ENCODE results near the gene RNF175.

RNF175 gene

DNA sequence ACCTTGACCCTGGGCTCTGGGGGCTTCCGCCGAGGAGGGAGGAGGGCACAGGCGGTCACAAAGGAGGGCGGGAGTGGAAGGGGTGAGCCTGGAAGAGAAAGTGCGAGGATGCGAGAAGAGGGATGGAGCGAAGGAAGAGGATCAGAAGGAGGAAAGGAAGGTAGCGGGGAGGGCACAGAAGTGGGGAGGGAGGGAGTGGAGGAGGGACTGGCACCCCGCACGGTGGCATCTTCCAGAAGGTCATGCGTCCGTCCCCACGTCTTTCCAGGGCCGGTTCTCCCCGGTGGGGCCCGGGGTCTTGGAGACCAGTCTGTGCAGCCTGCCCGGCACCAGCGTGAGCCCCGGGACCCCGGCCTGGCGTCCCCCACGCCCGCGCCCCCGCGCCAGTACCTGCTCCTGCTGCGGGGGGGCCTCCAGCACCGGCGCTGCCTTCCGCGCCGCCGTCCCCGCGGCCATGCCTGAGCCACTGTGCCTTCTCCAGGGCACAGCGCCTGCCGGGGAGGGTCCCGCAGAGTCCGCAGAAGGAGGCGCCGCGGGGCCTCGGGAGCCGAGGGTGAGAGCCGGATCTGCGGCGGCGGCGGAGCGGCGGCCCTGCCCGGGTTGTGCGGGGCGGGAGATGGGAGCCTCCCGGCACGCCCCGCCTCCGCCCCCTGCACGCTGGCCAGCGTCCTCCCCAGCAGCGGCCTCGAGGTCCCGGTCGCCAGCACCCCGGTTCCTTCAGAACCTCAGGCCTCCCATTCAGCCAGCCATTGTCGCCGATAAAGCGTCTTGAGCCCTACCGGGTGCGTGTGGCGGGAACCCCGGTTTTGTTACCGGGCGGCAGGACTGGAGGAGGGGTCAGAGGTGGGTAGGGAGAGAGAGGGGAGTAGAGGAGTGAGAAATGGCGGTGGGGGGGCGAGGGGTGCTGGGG is at the start of gene RNF175:
RNF175 (minus strand) TSS at position 618 of the 910 bp plus-strand sequence; CDS start at position 456, 162 bp downstream.
- DNase-seq (ENCODE audit: low read depth in 2 of 2), result peak in 1 of 2 donors; percentile 6

DNA sequence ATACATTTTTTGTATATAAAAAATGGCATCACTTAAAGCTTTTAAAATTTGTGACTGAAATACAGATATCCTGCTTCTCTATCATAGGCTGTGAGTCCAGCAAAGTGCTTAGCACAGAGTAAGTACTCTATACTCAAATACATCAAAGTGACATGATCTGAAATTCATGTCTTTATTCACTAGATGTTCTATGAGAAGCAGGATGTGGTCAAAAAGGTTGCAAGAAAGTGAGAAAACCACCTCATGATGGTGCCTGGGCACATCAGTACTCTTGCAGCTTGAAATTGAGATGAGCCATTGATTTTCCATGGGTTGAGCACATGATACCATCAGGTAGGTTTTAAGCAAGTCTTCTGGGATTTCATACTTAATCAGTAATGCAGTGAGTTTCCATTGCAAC is 49.5 kb upstream of the RNF175 start:
- no peak for DNase-seq (ENCODE audit: low read depth in 2 of 2)

DNA sequence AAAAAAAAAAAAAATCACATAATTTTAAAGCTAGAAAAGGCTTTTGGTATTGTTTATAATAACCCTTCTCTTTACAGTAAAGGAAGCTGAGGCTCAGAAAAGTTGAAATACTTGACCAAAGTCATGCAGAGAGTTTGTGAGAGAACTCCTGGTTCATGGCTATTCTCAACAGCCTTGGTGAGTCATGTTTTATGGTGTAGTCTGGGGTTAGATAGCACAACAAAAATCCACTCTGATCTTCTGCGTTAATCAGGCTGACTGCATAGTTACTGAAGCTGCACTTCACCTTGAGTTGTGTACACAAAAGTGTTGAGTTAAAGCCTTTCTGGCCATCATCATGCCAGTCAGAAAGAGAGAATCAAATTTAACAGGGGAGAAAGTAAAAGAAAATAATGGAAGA is 48.4 kb upstream of the RNF175 start:
- DNase-seq (ENCODE audit: low read depth in 2 of 2), result no peak

DNA sequence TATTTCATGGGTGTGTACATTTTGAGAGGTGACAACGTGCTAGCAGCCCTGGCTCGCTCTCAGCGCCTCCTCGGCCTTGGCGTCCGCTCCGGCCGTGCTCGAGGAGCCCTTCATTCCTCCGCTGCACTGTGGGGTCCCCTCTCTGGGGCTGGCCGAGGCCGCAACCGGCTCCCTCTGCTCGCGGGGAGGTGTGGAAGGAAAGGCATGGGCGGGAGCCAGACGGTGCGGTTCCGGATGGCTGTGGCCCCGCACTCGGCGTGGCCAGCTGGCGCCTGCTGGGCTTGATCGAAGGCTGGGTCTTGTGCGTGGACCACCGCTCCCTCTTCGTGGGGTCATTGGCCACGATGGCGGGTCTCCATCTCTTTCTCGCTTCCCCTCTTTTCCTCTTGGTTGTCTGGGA is 46.2 kb upstream of the RNF175 start:
- DNase-seq (ENCODE audit: low read depth in 2 of 2), result no peak

DNA sequence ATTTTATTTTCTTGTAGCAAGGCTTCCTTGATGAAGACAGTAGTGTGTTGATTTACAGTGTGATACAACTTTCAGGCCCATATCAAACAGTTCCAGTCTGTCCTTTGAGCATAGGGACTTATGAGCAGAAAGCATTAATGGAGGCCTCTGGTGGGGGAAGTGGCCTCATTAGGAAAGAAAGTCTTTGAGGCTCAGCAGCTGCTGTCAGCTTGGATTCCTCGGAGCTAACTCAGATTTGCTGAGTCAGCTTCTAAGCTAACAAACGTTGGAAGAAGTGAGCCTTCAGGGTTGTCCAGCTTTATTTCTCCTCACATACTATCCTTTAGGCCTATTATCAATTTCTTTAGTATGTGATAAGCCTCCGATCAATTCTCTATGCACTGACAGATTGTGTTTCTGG is 44.9 kb upstream of the RNF175 start:
- no peak for DNase-seq (ENCODE audit: low read depth in 2 of 2)

DNA sequence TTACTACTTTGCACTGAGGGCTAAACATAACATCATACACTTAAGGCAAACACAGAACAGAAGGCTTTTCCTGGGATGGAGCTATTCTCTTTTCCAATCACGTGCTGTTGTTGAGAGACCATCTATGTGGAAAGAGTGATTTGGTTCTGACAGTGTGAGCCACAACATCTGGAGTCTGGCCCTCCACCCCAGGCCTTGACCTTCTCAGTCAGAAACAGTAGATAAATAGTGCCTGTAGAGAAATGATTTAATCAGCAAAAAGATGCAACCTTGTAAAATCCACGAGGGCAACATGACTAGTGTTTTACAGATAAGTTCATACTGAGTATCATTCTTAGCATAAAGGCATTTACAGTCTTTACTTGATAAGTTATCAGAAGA is 39.9 kb upstream of the RNF175 start:
- DNase-seq (ENCODE audit: low read depth in 2 of 2), result no peak

DNA sequence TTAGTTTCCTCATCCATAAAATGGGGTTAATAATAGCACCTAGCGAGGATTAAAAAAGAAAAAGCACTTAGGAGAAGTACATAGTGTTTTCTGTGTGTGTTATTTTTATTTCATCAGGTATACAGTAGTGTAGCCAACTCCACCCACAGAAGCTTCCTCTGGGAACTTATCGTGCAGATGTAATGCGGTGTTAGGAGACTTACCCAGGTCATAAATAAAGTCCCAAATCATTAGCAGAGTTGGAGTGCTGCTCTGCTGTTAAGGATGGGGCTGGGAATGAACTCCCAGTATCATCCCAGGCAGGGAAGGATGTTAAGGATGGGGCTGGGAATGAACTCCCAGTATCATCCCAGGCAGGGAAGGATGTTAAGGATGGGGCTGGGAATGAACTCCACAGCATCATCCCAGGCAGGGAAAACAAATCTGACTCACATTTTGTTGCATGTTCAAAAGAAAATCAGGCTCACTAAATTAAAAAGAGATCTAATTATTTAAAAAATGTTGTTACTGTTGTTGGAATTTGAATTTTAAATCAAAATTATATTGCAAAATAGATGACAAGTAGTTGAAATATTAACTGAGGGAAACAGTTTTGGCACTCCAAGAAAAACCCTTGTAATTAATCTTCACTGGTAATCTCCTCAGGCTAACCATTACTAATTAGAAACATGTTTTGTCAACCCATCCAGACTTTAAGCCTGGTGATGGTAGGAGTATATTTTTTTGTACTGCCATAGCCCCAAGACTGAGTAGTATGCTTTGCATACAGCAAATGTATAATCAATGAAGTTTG is 39.3 kb upstream of the RNF175 start:
- DNase-seq (ENCODE audit: low read depth in 2 of 2), result no peak

DNA sequence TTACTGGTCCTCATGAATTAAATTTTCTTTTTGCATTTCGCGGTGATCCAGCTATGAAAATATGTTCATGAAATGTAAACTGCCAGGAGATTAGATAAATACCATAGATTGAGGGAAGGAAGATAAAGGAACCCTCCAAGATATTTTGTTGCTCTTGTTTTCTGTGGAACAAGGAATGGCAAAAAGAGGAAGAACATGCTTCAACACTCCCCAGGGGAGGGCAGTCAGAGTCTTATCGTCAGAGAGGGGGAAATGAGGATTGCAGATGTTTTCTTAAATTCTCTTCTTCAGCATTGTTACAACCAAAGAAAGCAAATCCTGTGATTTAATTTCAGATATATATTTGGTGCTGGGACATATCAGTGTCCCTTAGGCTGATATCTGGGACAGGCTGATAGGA is 38.6 kb upstream of the RNF175 start:
- DNase-seq (ENCODE audit: low read depth in 2 of 2), result no peak

DNA sequence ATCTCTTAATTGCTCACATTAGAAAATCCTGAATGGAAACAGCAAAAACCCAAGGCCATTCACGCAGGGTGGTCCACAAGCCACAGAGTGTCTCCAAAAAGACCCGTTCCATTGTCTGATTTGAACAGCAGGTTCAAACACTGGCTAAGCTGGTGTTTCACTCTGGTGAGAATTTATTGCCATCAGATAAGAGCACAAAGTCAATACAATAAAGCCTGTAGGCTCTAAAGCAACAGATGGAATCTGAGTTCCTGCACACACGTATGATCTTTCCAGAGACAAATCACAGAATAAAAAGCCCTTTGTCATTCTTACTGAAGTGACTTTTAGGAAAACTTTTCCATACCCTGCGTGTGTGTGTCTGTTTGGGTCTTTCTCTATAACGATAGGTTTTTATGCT is 34.2 kb upstream of the RNF175 start:
- no peak for DNase-seq (ENCODE audit: low read depth in 2 of 2)

DNA sequence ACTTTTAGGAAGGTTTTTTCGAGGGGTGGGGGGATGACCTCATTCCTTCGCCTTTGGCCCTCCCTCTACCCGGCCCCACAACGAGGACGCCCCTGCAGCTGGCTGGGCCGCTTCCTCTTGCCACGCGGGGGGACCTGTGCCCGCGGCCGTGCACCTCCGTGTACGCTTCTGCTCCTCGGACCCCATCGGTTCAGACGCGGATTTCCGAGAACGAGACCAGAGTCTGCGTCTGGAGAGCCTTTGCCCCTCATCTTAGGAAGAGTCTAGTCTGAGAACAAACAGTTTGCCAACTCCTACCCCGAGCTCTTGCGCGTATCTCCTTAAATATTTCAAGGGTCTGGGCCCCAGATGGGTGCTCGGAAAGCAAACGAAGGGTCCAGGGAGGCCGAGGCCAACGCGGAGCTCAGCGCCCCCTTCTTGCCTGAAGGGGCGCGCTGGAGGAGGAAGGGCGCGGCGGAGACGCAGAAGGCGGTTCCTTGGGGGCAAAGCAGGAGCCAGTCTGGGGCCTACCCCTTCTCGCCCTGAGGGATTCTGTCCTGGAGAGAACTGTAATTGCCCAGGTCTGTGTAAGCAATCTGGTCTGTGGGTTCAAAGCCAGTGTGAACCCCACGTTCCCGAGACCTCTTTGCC is 32.9 kb upstream of the RNF175 start:
- DNase-seq (ENCODE audit: low read depth in 2 of 2), result no peak

DNA sequence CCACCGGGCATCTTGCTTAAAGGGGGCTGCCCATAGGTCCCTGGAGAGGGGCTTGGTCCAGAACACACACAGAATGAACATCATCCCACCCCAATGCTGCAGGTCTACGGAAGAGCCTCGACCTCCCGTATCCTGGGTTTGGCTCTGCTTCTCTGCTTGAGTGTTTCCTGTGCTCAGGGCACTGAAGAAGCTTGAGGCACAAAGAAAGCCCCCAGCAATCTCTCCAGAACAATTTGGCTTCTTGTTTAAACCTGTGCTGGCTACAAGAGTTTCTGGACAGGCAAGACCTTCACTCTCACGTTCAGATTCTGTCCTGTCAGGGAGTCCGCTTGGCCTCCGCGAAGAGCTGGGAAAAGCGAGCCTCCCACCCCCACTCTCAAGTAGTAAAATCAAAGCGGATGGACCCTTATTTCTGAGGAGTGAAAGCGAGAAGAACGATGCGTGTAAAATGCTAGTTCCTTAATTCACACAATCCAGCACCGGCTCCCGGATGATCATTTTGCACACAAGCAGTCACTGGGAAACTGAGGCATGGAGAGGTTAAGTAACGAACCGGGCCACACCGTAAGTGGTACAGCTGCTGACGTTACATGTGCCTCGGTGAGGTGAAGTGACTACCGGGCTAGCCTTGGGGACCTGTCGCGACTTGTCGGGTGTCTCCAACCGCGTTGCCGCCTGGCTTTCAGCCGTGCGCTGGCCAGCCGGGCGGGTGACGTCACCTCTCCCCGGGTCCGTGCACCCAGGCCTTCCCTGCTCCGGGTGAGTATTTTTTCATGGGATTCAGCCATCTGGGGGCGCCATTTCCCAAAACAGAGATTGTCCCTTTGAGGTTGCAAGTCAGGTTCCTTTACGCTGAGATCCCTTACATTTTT is 32.2 kb upstream of the RNF175 start:
- peak; percentile 32 to 39 for DNase-seq (ENCODE audit: low read depth in 2 of 2)

DNA sequence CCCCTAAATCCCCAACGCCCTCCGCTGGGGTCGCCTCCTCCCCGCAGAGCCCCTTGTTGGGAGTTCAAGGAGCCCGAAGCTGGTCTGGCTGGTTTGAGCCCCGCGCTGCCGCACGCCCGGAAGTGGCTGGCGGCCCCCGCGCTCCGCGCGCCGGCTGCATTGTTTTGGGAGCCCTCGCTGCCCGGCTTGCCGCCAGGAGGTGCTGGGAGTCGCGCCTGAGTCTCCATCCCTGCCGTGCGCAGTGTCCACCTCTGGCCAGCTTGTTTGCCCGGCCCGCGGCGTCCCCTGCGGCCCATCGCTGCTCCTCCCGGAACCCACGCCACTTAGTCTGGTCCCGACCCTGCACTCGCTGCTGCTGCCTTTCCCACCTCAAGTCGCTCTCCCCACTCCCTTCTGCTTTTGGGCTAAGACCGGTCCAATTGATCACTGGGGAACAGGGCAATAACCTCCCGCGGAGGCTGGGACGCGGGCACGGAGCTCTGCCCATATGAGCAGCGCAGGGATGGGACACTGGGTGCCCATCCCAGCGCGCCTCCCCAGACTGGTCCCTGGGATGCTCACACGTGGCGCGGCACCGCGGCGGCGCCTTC is 31.2 kb upstream of the RNF175 start:
- DNase-seq (ENCODE audit: low read depth in 2 of 2), result no peak

DNA sequence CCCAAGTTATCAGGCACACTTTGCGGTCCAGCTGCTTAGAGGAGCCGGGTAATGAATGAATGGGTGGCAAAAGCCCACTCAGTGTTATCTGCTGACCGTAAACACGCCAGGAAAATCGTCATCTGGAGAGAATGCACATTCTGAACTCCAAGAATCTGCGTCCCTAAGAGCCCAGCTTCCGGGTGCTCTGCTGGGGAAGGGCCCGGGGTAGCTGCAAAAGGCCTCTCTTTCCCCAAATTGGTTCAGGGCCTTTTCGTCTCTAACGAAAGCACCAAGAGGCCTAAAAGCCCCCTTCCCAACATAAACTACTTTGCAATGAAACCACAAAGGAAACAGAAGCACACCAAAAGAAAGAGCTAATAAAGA is 30.7 kb upstream of the RNF175 start:
- no peak for DNase-seq (ENCODE audit: low read depth in 2 of 2)

DNA sequence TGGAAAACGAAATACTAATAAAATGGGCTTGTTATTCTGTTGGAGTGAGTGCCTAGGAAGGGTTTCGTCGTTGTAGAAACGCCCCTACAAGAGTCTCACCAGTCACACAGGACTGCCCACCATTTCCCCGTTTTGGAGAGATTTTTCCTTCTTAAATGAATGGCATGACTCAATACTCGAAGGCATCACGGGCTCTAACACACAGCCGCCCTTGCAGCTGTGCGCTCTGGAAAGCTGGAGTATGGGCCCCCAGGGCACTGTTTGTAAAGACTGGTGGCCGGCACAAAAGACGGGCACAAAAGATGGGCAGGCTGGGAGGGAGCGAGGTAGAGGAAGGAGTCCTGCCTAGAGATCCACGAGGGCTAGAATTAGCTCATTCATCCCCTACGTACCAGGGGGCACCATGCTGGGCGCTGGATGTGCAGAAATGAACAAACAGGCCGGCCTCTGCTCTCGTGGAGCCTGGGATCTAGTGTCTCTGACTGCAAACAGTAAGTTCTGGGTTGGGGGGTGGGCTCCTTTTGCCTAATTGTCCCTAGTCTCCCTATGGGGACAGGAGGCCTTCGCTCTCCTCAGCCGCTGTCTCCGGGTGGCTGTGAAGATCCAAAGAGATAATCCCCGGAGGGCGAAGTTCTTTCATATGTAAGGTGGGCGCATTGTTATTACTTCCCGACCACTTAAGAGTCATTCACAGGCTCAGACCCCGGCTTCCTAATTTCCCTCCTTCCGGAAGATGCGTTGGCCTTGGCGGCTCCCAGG is 30.1 kb upstream of the RNF175 start:
- no peak for DNase-seq (ENCODE audit: low read depth in 2 of 2)

DNA sequence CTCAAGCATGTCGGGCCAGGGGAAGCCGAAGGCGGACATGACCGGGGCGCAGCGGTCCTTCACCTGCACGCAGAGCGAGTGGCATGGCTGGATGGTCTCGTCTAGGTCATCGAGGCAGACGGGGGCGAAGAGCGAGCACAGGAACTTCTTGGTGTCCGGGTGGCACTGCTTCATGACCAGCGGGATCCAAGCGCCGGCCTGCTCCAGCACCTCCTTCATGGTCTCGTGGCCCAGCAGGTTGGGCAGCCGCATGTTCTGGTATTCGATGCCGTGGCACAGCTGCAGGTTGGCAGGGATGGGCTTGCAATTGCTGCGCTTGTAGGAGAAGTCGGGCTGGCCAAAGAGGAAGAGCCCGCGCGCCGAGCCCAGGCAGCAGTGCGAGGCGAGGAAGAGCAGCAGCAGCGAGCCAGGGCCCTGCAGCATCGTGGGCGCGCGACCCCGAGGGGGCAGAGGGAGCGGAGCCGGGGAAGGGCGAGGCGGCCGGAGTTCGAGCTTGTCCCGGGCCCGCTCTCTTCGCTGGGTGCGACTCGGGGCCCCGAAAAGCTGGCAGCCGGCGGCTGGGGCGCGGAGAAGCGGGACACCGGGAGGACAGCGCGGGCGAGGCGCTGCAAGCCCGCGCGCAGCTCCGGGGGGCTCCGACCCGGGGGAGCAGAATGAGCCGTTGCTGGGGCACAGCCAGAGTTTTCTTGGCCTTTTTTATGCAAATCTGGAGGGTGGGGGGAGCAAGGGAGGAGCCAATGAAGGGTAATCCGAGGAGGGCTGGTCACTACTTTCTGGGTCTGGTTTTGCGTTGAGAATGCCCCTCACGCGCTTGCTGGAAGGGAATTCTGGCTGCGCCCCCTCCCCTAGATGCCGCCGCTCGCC is 28.8 kb upstream of the RNF175 start, which contains the start of gene SFRP2:
SFRP2 (minus strand) TSS at position 671 of the 864 bp plus-strand sequence; CDS start at position 423, 248 bp downstream.
- DNase-seq (ENCODE audit: low read depth in 2 of 2), result no peak

DNA sequence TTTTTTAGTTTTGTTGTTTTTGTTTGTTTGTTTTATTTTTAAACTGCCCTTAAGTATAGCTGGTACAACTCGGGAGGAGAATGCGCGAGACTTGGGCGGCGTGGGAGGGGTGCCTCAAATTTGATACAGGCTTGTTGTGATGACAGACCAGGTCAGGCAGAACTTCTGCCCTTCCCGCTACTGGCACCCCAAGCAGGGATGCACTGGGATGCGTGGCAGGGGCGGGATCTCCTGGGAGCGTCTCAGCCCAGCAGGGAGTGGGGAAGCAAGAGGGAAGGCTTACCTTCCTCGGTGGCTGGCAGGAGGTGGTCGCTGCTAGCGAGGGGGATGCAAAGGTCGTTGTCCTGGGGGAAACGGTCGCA is 28.2 kb upstream of the RNF175 start:
- no peak for DNase-seq (ENCODE audit: low read depth in 2 of 2)

DNA sequence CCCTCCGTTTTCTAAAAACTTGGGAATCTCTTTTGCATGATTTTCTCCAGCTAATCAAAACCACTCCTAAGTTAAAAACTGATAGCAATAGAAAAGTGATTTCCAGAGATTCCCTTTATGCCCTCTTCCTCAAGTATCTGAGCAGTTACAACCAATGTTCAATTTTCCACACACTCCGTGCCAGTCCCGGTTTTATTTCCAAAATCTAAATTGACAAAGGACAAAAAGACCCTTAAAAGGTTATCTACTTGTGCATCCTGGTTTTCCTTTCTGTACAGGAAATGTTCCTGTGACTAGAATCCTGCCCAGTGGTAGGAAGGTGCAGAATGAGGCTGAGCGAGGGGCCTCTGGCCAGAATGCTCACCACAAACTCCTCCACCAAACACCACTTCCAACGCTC is 27.8 kb upstream of the RNF175 start:
- DNase-seq (ENCODE audit: low read depth in 2 of 2), result no peak

DNA sequence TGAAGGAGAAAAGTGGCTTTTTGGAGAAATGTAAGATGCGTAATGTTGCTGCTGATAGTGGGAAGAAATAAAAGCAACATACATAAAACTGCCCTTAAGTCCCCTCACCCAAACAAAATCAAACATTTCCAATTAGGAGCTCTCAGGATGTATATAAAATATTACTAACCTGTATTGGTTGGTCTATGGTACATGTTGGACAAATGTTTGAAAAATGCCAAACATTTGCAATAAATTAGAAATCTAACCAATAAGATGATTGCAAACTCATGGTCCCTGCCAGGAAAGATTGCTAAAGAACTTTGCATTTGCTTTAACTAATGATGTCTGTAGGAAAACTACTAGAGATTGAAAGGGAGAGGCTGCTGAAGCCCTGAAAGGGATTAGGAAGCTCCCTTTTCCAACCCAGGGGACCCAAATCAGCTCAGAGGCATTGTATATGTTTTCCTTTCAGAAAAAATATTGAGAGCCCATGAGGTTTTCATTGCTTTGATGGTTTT is 27.3 kb upstream of the RNF175 start:
- DNase-seq (ENCODE audit: low read depth in 2 of 2), result no peak

Measured in stimulated activated CD4-positive, alpha-beta T cell treated with anti-CD3 and anti-CD28 coated beads, Interleukin-15, amount 100 ng/mL, for 48 hours (primary cell).